HEK293 (cell line): ENCODE data around the gene GBF1.

Experiments
- CTCF ChIA-PET: fragments of 350-600 bp; formaldehyde crosslinking; extraction: SDS; loops from one replicate; lab custom pipeline; 2021; ENCODE audit warnings: antibody characterized with exemption; lab: Yijun Ruan, JAX
- POLR2A ChIA-PET: fragments of 300-600 bp; formaldehyde crosslinking; extraction: SDS; loops from one replicate; lab custom pipeline; 2020; ENCODE audit warnings: antibody characterized with exemption, inconsistent platforms; lab: Yijun Ruan, JAX
- H3K27ac ChIP-seq: fragments of 200-500 bp; sonication (Bioruptor generic); 2 replicates; pipeline ENCODE4 v1.5.1; 2014; ENCODE audit warnings: low read depth, low read length, control low read depth, inconsistent platforms; ENCODE audit errors: extremely low read depth
- H3K36me3 ChIP-seq, 2 experiments: fragments of 200-500 bp in 1 of 2; sonication (Bioruptor generic) in 1 of 2; 1 replicate in 1 of 2; 2 replicates in 1 of 2; pipeline ENCODE4 v1.5.1; 2014 to 2017; ENCODE audit warnings: inconsistent platforms in 2 of 2, low read length in 2 of 2; ENCODE audit not compliant: control insufficient read depth in 2 of 2, insufficient read depth in 1 of 2
- H3K4me1 ChIP-seq: fragments of 200-500 bp; sonication (Bioruptor generic); 2 replicates; pipeline ENCODE4 v1.5.1; 2014; ENCODE audit warnings: mild to moderate bottlenecking, low read length, inconsistent platforms; ENCODE audit not compliant: control insufficient read depth, insufficient read depth
- H3K4me3 ChIP-seq: 2 replicates; pipeline ENCODE4 v1.5.1; 2011; ENCODE audit warnings: low read depth, mild to moderate bottlenecking, control low read depth, low read length, moderate library complexity
- H3K9me3 ChIP-seq: fragments of 200-500 bp; sonication (Bioruptor generic); 2 replicates; pipeline ENCODE4 v1.5.1; 2014; ENCODE audit warnings: low read depth, low read length, inconsistent platforms; ENCODE audit not compliant: control insufficient read depth, insufficient read depth
- EGR2 ChIP-seq: fragments of 450-650 bp; formaldehyde crosslinking; IDR thresholded peaks from 2 replicates; pipeline ENCODE4 v1.5.1; 2016; ENCODE audit warnings: low read depth, missing biosample characterization, missing genetic modification characterization
- IKZF3 ChIP-seq: fragments of 450-650 bp; IDR thresholded peaks from 2 replicates; pipeline ENCODE4 v1.5.0; 2018; ENCODE audit warnings: missing biosample characterization, mild to moderate bottlenecking, missing genetic modification characterization, moderate library complexity
- KLF1 ChIP-seq: fragments of 450-650 bp; formaldehyde crosslinking; IDR thresholded peaks from 2 replicates; pipeline ENCODE4 v1.5.1; 2016; ENCODE audit warnings: missing biosample characterization, missing genetic modification characterization
- OSR2 ChIP-seq: fragments of 450-650 bp; formaldehyde crosslinking; IDR thresholded peaks from 2 replicates; pipeline ENCODE4 v1.5.1; 2016; ENCODE audit warnings: missing biosample characterization, missing genetic modification characterization
- YY1 ChIP-seq: fragments of 450-650 bp; formaldehyde crosslinking; IDR thresholded peaks from 2 replicates; pipeline ENCODE4 v1.5.1; 2018; ENCODE audit warnings: missing biosample characterization, missing genetic modification characterization
- ZEB2 ChIP-seq: fragments of 450-650 bp; formaldehyde crosslinking; IDR thresholded peaks from 2 replicates; pipeline ENCODE4 v1.5.1; 2016; ENCODE audit warnings: missing biosample characterization, missing genetic modification characterization
- ZFHX2 ChIP-seq: fragments of 450-650 bp; formaldehyde crosslinking; conservative IDR thresholded peaks from 2 replicates; pipeline ENCODE4 v1.5.1; 2016; ENCODE audit warnings: missing biosample characterization, missing genetic modification characterization
- ZFP41 ChIP-seq: fragments of 450-650 bp; formaldehyde crosslinking; IDR thresholded peaks from 2 replicates; pipeline ENCODE4 v1.5.1; 2016; ENCODE audit warnings: missing biosample characterization, missing genetic modification characterization, borderline replicate concordance
- ZIC2 ChIP-seq: fragments of 450-650 bp; formaldehyde crosslinking; IDR thresholded peaks from 2 replicates; pipeline ENCODE4 v1.5.1; 2016; ENCODE audit warnings: missing biosample characterization, missing genetic modification characterization
- ZNF114 ChIP-seq: fragments of 450-650 bp; formaldehyde crosslinking; IDR thresholded peaks from 2 replicates; pipeline ENCODE4 v1.5.0; 2017; ENCODE audit warnings: missing biosample characterization, missing genetic modification characterization
- ZNF184 ChIP-seq: fragments of 450-650 bp; IDR thresholded peaks from 2 replicates; pipeline ENCODE4 v1.5.1; 2018; ENCODE audit warnings: missing biosample characterization, mild to moderate bottlenecking, missing genetic modification characterization
- ZNF248 ChIP-seq: fragments of 450-650 bp; formaldehyde crosslinking; IDR thresholded peaks from 2 replicates; pipeline ENCODE4 v1.5.1; 2017; ENCODE audit warnings: missing biosample characterization, missing genetic modification characterization
- ZNF311 ChIP-seq: fragments of 450-650 bp; formaldehyde crosslinking; IDR thresholded peaks from 2 replicates; pipeline ENCODE4 v1.5.1; 2017; ENCODE audit warnings: missing biosample characterization, missing genetic modification characterization, borderline replicate concordance
- ZNF529 ChIP-seq: fragments of 450-650 bp; formaldehyde crosslinking; IDR thresholded peaks from 2 replicates; pipeline ENCODE4 v1.5.1; 2017; ENCODE audit warnings: missing genetic modification characterization, missing biosample characterization; ENCODE audit not compliant: insufficient replicate concordance
- ZNF530 ChIP-seq: fragments of 450-650 bp; formaldehyde crosslinking; IDR thresholded peaks from 2 replicates; pipeline ENCODE4 v1.5.1; 2016; ENCODE audit warnings: low read depth, missing biosample characterization, missing genetic modification characterization
- ZNF544 ChIP-seq: fragments of 450-650 bp; formaldehyde crosslinking; IDR thresholded peaks from 2 replicates; pipeline ENCODE4 v1.5.0; 2017; ENCODE audit warnings: missing biosample characterization, missing genetic modification characterization
- ZNF670 ChIP-seq: fragments of 450-650 bp; formaldehyde crosslinking; IDR thresholded peaks from 2 replicates; pipeline ENCODE4 v1.5.1; 2016; ENCODE audit warnings: missing biosample characterization, missing genetic modification characterization, low read depth
- ZNF768 ChIP-seq: fragments of 450-650 bp; formaldehyde crosslinking; IDR thresholded peaks from 2 replicates; pipeline ENCODE4 v1.5.1; 2018; ENCODE audit warnings: missing biosample characterization, mild to moderate bottlenecking, missing genetic modification characterization
- ZNF791 ChIP-seq: fragments of 450-650 bp; formaldehyde crosslinking; IDR thresholded peaks from 2 replicates; pipeline ENCODE4 v1.5.1; 2016; ENCODE audit warnings: missing biosample characterization, missing genetic modification characterization
- ZSCAN16 ChIP-seq: fragments of 450-650 bp; formaldehyde crosslinking; IDR thresholded peaks from 2 replicates; pipeline ENCODE4 v1.5.1; 2016; ENCODE audit warnings: missing biosample characterization, missing genetic modification characterization
- ZSCAN23 ChIP-seq: fragments of 450-650 bp; formaldehyde crosslinking; IDR thresholded peaks from 2 replicates; pipeline ENCODE4 v1.5.1; 2016; ENCODE audit warnings: missing biosample characterization, missing genetic modification characterization
- TF ChIP-seq, protein P1 (sequence below): fragments of 450-650 bp; formaldehyde crosslinking; optimal IDR thresholded peaks from 2 replicates; pipeline ENCODE3; 2016; ENCODE audit warnings: missing biosample characterization, mild to moderate bottlenecking, missing genetic modification characterization
- TF ChIP-seq, protein P2 (sequence below): fragments of 450-650 bp; formaldehyde crosslinking; IDR thresholded peaks from 2 replicates; pipeline ENCODE4 v1.5.1; 2016; ENCODE audit warnings: missing biosample characterization, missing genetic modification characterization
- TF ChIP-seq, protein P3 (sequence below): fragments of 450-650 bp; formaldehyde crosslinking; IDR thresholded peaks from 2 replicates; pipeline ENCODE4 v1.5.1; 2016; ENCODE audit warnings: missing biosample characterization, missing genetic modification characterization

Gene GBF1

DNA sequence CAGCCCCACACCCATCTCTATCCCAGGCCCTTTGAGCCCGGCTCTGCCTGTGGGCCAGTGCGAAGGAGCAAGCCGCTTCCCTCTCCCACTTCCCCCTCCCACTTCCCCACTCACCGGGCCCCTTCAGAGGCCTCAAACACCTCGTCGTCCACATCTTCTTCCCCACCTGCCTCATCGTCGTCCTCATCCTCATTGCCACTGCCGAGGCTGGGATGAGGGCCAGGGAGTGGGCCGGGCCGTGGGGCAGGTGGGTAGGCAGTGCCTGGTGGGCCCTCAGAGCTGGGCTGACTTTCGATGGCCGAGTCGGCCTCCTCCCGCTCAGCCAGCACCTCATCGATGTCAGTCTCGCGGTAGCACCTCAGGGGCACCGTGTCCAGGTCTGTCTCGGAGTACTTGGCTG is 169.4 kb downstream of the GBF1 start:
- ChIA-PET POLR2A (interaction anchor here (0.6 kb wide), 1 partner anchor 311 kb away, joined by 3 read pairs; no protein-coding TSS in a partner anchor), CTCF (interaction anchor here (0.7 to 2.0 kb wide), 5 partner anchors 11 to 35 kb away, joined by 3 to 6 read pairs (median 4); no protein-coding TSS in a partner anchor)
- no peak for TF ChIP-seq ZNF248 (tag by site-specific recombination)
- TF ChIP-seq ZSCAN23 (tag by site-specific recombination) = no peak
- peak; percentile 38 for TF ChIP-seq ZFHX2 (tag by site-specific recombination)
- no peak for TF ChIP-seq ZNF544
- peak; percentile 60 for TF ChIP-seq EGR2 (tag by site-specific recombination)
- no peaks in the 10 kb centered on the region for H3K9me3 ChIP-seq
- H3K4me3 ChIP-seq = no peak overlapping the region
- H3K4me1 ChIP-seq = peaks cover 3% of the 10 kb centered on the region
- H3K36me3 ChIP-seq = no peaks in the 10 kb centered on the region
- H3K27ac ChIP-seq = no peak overlapping the region

DNA sequence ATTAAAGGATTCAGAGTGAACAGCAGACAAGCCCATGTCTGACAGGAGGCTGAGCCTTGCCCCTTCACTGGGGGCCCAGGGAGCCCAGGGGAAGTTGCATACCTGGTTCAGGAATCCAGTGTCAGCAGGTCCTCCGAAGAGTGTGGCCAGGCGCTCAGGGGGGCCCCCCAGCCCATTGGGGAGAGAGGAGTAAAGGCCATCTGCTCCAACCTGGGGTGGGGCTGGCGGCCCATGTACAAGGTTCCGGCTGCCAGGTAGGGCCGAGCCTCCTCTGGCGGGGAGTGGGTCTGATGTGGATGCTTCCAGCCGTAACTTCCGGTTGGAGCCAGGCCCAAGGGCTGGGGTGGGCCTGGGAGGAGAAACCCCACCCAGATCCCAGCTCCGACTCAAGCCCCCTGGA is 171.0 kb downstream of the GBF1 start:
- CTCF ChIA-PET = interaction anchor here (1.4 to 2.0 kb wide), 3 partner anchors 13 to 22 kb away, joined by 4 to 6 read pairs (median 4); no protein-coding TSS in a partner anchor
- no peaks in the 10 kb centered on the region for H3K9me3 ChIP-seq

DNA sequence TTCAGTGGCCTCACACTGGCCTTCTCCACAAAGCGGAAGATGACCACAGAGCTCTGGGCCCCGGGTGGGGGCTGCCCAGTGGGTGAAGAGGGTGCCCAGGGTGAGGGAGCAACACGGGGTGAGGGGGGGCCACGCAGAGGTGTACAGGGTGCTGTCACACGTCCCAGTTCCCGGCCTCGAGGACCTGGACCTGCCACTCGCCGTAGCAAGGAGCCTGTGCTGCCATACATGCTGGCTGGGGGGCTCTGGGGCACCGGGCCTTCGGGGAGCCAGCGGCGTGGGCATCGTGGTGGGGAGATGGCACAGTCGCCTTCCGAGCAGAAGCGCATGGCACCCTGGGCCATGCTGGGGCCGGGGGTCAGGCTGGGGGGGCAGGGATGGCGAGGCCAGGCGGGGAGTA is 171.4 kb downstream of the GBF1 start:
- H3K9me3 ChIP-seq = no peaks in the 10 kb centered on the region
- H3K27ac ChIP-seq = no peak overlapping the region
- TF ChIP-seq, protein P1, sequence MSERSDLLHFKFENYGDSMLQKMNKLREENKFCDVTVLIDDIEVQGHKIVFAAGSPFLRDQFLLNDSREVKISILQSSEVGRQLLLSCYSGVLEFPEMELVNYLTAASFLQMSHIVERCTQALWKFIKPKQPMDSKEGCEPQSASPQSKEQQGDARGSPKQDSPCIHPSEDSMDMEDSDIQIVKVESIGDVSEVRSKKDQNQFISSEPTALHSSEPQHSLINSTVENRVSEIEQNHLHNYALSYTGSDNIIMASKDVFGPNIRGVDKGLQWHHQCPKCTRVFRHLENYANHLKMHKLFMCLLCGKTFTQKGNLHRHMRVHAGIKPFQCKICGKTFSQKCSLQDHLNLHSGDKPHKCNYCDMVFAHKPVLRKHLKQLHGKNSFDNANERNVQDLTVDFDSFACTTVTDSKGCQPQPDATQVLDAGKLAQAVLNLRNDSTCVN = no peak
- no peak for TF ChIP-seq KLF1 (tag by site-specific recombination)
- no peak for TF ChIP-seq ZNF768
- no peak for TF ChIP-seq ZNF184
- TF ChIP-seq, protein P2, sequence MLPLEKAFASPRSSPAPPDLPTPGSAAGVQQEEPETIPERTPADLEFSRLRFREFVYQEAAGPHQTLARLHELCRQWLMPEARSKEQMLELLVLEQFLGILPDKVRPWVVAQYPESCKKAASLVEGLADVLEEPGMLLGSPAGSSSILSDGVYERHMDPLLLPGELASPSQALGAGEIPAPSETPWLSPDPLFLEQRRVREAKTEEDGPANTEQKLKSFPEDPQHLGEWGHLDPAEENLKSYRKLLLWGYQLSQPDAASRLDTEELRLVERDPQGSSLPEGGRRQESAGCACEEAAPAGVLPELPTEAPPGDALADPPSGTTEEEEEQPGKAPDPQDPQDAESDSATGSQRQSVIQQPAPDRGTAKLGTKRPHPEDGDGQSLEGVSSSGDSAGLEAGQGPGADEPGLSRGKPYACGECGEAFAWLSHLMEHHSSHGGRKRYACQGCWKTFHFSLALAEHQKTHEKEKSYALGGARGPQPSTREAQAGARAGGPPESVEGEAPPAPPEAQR = no peak
- TF ChIP-seq ZNF311 (tag by site-specific recombination) = no peak
- TF ChIP-seq OSR2 (tag by site-specific recombination) = no peak
- TF ChIP-seq ZNF791 (tag by site-specific recombination) = no peak
- peaks cover 3% of the 10 kb centered on the region for H3K4me1 ChIP-seq
- H3K4me3 ChIP-seq = no peak overlapping the region
- ChIA-PET CTCF (interaction anchor here (1.4 kb wide), 1 partner anchor 13 kb away, joined by 4 read pairs; no protein-coding TSS in a partner anchor), POLR2A (no interaction called here)
- H3K36me3 ChIP-seq = no peaks in the 10 kb centered on the region

More for the DNA sequence above, 171.0 kb downstream of the GBF1 start:
- Histone ChIP-seq H3K4me3 (no peak overlapping the region), H3K36me3 (no peaks in the 10 kb centered on the region), H3K4me1 (peaks cover 3% of the 10 kb centered on the region), H3K27ac (no peak overlapping the region)
- POLR2A ChIA-PET = no interaction called here
- no peak for TF ChIP-seq ZIC2
- no peak for TF ChIP-seq ZSCAN16
- no peak for TF ChIP-seq YY1 (tag by site-specific recombination)
- no peak for TF ChIP-seq ZNF529 (tag by site-specific recombination)
- no peak for TF ChIP-seq ZEB2 (tag by site-specific recombination)
- TF ChIP-seq ZNF530 = no peak
- TF ChIP-seq IKZF3 (tag by site-specific recombination) = no peak
- TF ChIP-seq ZNF114 (tag by site-specific recombination) = no peak
- no peak for TF ChIP-seq ZNF670 (tag by site-specific recombination)
- no peak for TF ChIP-seq ZFP41 (tag by site-specific recombination)
- TF ChIP-seq, protein P3, sequence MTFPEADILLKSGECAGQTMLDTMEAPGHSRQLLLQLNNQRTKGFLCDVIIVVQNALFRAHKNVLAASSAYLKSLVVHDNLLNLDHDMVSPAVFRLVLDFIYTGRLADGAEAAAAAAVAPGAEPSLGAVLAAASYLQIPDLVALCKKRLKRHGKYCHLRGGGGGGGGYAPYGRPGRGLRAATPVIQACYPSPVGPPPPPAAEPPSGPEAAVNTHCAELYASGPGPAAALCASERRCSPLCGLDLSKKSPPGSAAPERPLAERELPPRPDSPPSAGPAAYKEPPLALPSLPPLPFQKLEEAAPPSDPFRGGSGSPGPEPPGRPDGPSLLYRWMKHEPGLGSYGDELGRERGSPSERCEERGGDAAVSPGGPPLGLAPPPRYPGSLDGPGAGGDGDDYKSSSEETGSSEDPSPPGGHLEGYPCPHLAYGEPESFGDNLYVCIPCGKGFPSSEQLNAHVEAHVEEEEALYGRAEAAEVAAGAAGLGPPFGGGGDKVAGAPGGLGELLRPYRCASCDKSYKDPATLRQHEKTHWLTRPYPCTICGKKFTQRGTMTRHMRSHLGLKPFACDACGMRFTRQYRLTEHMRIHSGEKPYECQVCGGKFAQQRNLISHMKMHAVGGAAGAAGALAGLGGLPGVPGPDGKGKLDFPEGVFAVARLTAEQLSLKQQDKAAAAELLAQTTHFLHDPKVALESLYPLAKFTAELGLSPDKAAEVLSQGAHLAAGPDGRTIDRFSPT (tag by site-specific recombination) = no peak
